Measurements from ENCODE around the gene URB1. TPM values are rescaled to one million over a fixed set of nuclear protein-coding genes. Genes with fewer than 3 reads are reported as not detected.
"Not testable (repeated sequence)": the region's sequence is repeated elsewhere in the genome, so short reads cannot be mapped to it uniquely, and the experiment has no call there.

The URB1 gene
- total RNA-seq, 2 donors from 2014 or later = 14.1 to 17.6 TPM

DNA sequence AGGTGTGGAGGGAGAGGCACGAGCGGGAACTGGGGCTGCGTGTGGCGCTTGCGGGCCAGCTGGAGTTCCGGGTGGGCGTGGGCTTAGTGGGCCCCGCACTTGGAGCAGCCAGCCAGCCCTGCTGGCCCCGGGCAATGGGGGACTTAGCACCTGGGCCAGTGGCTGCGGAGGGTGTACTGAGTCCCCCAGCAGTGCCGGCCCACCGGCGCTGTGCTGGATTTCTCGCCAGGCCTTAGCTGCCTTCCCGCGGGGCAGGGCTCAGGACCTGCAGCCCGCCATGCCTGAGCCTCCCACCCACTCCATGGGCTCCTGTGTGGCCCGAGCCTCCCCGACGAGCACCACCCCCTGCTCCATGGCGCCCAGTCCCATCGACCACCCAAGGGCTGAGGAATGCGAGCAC, 127.5 kb downstream of the URB1 start:
- intact Hi-C loops (cut with DNase I); DNase-seq (ENCODE audit: low spot score): not testable (repeated sequence)

DNA sequence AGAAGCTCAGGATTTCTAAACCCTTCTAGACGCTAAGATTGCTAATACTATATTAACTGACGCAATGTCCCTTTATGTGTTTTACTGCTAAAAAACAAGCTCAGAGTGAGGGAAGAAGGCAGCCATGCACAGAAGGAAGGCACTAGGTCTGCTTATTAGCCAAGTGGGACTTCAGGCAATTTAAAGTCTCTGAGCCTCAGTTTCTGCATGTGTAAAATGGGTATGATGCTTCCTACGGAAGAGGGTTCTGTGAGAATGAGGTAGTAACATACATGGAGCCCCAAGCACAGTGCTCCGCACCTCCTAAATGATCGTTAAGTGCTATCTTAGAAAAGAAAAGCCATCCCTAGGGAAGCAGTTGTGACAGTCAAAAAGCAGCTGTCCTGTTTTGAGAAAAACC, 130.9 kb downstream of the URB1 start:
- intact Hi-C loops (cut with DNase I) = no loop called here
- DNase-seq (ENCODE audit: low spot score) = no peak

Other genes starting within 250 kb of the URB1 start
- gene MIS18A, start 114.0 kb downstream of the URB1 start, total RNA-seq = 1 to 10 TPM; 3.8 to 4.3 TPM
- under 1 TPM in 1 of 2 donors, not detected in 1; 0.33 TPM for gene MRAP, start 94.2 kb downstream of the URB1 start, total RNA-seq
- 10 to 100 TPM; 39.2 to 53.5 TPM for gene EVA1C, start 19.7 kb upstream of the URB1 start, total RNA-seq
- under 1 TPM; 0.48 to 0.83 TPM for gene TCP10L, start 192.5 kb upstream of the URB1 start, total RNA-seq
- 10 to 100 TPM; 19.8 to 23.1 TPM for gene CFAP298, start 219.4 kb upstream of the URB1 start, total RNA-seq